ENCODE data around the gene NINJ1.

The NINJ1 gene

GRCh38 chr9:93116072-93116961 lies 17.7 kb downstream of the NINJ1 start:
- H3K4me3 ChIP-seq (ENCODE audit: low read depth, low read length) = no peak overlapping the region
- TF ChIP-seq CTCF (IDR thresholded peaks at IDR 0.05; ENCODE audit: low read depth, low read length) = no peak

GRCh38 chr9:93115486-93116071 lies 18.5 kb downstream of the NINJ1 start:
- H3K4me3 ChIP-seq (ENCODE audit: low read depth, low read length) = no peak overlapping the region
- no peak for TF ChIP-seq CTCF (IDR thresholded peaks at IDR 0.05; ENCODE audit: low read depth, low read length)

GRCh38 chr9:93114984-93115335 lies 19.1 kb downstream of the NINJ1 start:
- no peak for TF ChIP-seq CTCF (IDR thresholded peaks at IDR 0.05; ENCODE audit: low read depth, low read length)

GRCh38 chr9:93114169-93114983 lies 19.7 kb downstream of the NINJ1 start:
- TF ChIP-seq CTCF (IDR thresholded peaks at IDR 0.05; ENCODE audit: low read depth, low read length) = no peak
- H3K4me3 ChIP-seq (ENCODE audit: low read depth, low read length) = no peak overlapping the region

More at GRCh38 chr9:93114984-93115335, 19.1 kb downstream of the NINJ1 start:
- no peak overlapping the region for H3K4me3 ChIP-seq (ENCODE audit: low read depth, low read length)

GRCh38 chr9:93112864-93113389 lies 21.1 kb downstream of the NINJ1 start:
- no peak overlapping the region for H3K4me3 ChIP-seq (ENCODE audit: low read depth, low read length)
- no peak for TF ChIP-seq CTCF (IDR thresholded peaks at IDR 0.05; ENCODE audit: low read depth, low read length)

- no peak for TF ChIP-seq CTCF (IDR thresholded peaks at IDR 0.05; ENCODE audit: low read depth, low read length)
- no peak overlapping the region for H3K4me3 ChIP-seq (ENCODE audit: low read depth, low read length)
These were observed 21.8 kb downstream of the NINJ1 start for GRCh38 chr9:93112116-93112863.
